ENCODE measurements around the gene DCC. TPM values are rescaled to one million over a fixed set of nuclear protein-coding genes. Genes with fewer than 3 reads are reported as not detected.

DCC gene
- total RNA-seq, 3 donors from 2014 or later, result under 0.01 to 1.6 (median 0.15) TPM

DNA sequence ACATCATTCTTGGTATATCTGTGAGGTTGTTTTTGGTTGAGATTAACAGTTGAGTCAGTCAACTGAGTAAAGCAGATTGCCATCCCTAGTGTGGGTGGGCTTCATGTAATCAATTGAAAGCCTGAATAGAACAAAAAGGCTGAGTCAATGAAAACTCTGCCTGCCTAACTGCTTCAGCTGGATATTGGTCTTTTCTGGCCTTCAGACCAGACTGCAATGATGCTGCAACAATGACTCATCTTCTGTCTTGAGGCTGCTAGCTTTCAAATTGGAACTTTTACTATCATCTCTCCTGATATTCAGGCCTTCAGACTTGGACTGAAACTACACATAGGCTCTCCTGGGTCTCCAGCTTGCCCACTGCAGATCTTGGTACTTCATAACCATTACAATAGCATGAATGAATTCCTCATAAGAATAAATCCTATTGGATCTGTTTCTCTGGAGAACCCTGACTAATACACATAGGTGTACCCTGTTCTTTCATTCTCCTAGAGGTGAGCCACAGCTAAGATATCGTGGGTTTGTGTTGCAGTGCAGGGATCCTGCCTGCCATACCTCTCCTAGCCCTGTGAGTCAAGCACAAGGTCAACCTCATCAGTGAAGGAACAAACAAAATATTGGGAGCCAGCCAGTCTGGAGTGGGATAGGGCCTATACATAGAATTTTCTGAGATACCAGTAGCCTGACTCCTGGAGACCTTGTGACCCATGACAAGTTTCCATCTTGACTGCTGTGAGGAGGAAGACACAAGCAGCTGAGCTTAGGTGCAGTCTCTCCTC lies 473.8 kb downstream of the DCC start:
- no peaks in the 10 kb centered on the region for H3K9me3 ChIP-seq
- no peaks in the 10 kb centered on the region for H3K4me1 ChIP-seq
- H3K4me3 ChIP-seq, result no peak overlapping the region
- no peak for TF ChIP-seq POLR2A (IDR thresholded peaks at IDR 0.05)
- no peak for TF ChIP-seq POLR2AphosphoS5 (IDR thresholded peaks at IDR 0.05)
- TF ChIP-seq, protein P1, sequence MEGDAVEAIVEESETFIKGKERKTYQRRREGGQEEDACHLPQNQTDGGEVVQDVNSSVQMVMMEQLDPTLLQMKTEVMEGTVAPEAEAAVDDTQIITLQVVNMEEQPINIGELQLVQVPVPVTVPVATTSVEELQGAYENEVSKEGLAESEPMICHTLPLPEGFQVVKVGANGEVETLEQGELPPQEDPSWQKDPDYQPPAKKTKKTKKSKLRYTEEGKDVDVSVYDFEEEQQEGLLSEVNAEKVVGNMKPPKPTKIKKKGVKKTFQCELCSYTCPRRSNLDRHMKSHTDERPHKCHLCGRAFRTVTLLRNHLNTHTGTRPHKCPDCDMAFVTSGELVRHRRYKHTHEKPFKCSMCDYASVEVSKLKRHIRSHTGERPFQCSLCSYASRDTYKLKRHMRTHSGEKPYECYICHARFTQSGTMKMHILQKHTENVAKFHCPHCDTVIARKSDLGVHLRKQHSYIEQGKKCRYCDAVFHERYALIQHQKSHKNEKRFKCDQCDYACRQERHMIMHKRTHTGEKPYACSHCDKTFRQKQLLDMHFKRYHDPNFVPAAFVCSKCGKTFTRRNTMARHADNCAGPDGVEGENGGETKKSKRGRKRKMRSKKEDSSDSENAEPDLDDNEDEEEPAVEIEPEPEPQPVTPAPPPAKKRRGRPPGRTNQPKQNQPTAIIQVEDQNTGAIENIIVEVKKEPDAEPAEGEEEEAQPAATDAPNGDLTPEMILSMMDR (IDR thresholded peaks at IDR 0.05), result no peak
- DNase-seq (ENCODE audit: low spot score in 2 of 2), result no peak
- H3K27me3 ChIP-seq, result no peaks in the 10 kb centered on the region
- intact Hi-C loops (cut with DNase I; ENCODE audit: low total_unique reads), result no loop called here
- H3K27ac ChIP-seq, result no peak overlapping the region
- no peaks in the 10 kb centered on the region for H3K36me3 ChIP-seq

DNA sequence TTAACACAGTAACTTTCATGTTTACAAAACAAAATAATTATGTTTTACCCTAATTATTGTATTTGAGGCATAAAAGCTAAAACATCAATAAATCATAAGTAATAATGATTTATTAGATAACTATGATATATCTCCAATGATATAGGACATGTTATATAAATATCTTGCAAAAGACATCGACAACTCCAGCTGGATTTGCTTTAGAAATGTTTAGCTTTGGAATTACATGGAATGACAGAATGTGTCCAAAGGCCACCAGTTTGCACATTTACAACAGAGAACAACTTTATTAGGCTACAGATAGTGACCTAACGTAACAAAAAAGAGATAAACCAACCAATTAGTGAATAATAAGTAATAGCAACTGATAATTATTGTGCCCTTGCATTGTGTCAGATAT lies 475.7 kb downstream of the DCC start:
- intact Hi-C loops (cut with DNase I; ENCODE audit: low total_unique reads), result no loop called here
- Histone ChIP-seq H3K4me3 (no peak overlapping the region), H3K4me1 (no peaks in the 10 kb centered on the region), H3K27me3 (no peaks in the 10 kb centered on the region), H3K27ac (no peak overlapping the region), H3K9me3 (no peaks in the 10 kb centered on the region), H3K36me3 (no peaks in the 10 kb centered on the region)
- TF ChIP-seq POLR2A (IDR thresholded peaks at IDR 0.05), result no peak
- no peak for TF ChIP-seq POLR2AphosphoS5 (IDR thresholded peaks at IDR 0.05)
- TF ChIP-seq, protein P1 (IDR thresholded peaks at IDR 0.05), result no peak
- DNase-seq (ENCODE audit: low spot score in 2 of 2), result no peak

DNA sequence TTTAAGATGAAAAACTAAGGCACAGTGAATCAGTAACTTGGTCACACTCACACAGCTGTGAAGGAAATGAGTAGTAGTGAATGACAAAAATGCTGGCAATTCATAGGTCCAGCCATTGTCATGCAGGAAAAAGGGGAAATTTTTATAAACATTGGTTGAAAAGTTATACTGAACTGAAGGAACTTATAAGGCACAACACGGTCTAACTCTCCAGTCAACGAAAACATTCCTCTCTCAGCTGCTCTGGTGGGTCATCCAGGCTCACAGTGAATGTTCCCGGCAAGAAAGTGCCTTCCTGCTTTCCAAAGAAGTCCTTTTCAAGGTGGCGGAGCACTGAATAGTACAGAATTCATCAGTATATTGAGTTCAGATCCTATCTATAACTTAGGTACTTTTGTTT lies 476.1 kb downstream of the DCC start:
- no peaks in the 10 kb centered on the region for H3K9me3 ChIP-seq
- no peak overlapping the region for H3K27ac ChIP-seq
- intact Hi-C loops (cut with DNase I; ENCODE audit: low total_unique reads), result no loop called here
- no peaks in the 10 kb centered on the region for H3K27me3 ChIP-seq
- H3K4me1 ChIP-seq, result no peaks in the 10 kb centered on the region
- TF ChIP-seq POLR2AphosphoS5 (IDR thresholded peaks at IDR 0.05), result no peak
- DNase-seq (ENCODE audit: low spot score in 2 of 2), result no peak
- no peak overlapping the region for H3K4me3 ChIP-seq
- no peaks in the 10 kb centered on the region for H3K36me3 ChIP-seq

DNA sequence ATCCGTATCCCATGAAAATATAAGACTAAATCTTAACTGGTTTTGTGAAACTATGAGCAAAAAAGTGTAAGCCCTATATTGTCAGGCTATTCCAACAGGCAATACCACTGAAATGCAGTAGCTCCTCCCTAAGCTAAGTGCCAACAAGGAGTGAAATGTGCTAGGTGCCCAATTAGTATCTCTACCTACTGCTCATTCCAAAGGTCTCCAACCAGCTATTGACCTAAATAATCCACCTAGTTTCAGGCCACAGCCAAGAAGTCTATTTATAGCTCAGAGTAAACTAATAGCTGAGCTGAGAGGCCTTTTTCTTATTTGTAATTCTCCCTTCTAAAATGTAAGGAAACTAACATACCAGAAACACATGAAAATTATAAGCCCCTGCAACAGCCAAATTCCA lies 482.2 kb downstream of the DCC start:
- Histone ChIP-seq H3K4me3 (no peak overlapping the region), H3K9me3 (no peaks in the 10 kb centered on the region), H3K4me1 (no peaks in the 10 kb centered on the region), H3K27ac (no peak overlapping the region), H3K27me3 (no peaks in the 10 kb centered on the region), H3K36me3 (no peaks in the 10 kb centered on the region)
- no peak for DNase-seq (ENCODE audit: low spot score in 2 of 2)
- intact Hi-C loops (cut with DNase I; ENCODE audit: low total_unique reads), result no loop called here
- TF ChIP-seq, protein P1 (IDR thresholded peaks at IDR 0.05), result no peak
- TF ChIP-seq POLR2A (IDR thresholded peaks at IDR 0.05) (no peak), POLR2AphosphoS5 (IDR thresholded peaks at IDR 0.05) (no peak)

DNA sequence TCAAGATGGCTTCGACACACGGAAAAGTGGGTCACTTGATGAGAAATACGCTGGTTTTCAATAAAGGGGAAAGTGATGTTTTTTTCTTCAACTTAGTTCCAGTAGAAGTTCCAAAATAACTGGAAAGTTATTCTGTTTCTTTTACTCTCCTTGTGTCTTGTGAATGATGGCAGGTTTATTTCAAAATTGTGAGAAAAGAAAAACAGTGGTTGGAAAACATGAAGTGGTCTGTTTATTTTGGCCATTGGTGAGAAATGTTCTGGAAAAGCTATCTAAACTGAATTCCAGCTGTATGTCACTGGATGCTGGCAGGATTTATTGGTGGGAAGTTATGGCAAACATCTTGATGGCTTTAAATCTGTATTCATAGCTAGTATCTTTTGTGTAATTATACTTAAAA lies 484.1 kb downstream of the DCC start:
- H3K27me3 ChIP-seq, result no peaks in the 10 kb centered on the region
- DNase-seq (ENCODE audit: low spot score in 2 of 2), result no peak
- TF ChIP-seq POLR2A (IDR thresholded peaks at IDR 0.05) (no peak), POLR2AphosphoS5 (IDR thresholded peaks at IDR 0.05) (no peak)
- TF ChIP-seq, protein P1 (IDR thresholded peaks at IDR 0.05), result no peak
- no peaks in the 10 kb centered on the region for H3K4me1 ChIP-seq
- H3K36me3 ChIP-seq, result no peaks in the 10 kb centered on the region
- H3K27ac ChIP-seq, result no peak overlapping the region
- H3K4me3 ChIP-seq, result no peak overlapping the region
- no peaks in the 10 kb centered on the region for H3K9me3 ChIP-seq
- intact Hi-C loops (cut with DNase I; ENCODE audit: low total_unique reads), result no loop called here
